ENCODE data around the gene IFFO2.

GRCh38 chr1:18917071-18917799, 39.2 kb downstream of the IFFO2 start:
- no peak for TF ChIP-seq CTCF (IDR thresholded peaks at IDR 0.05; ENCODE audit: low read depth, low read length, poor library complexity, severe bottlenecking)
- no peak for TF ChIP-seq EZH2phosphoT487 (IDR thresholded peaks at IDR 0.05; ENCODE audit: borderline replicate concordance, low read length)

Data from DOHH2 (cell line).